GM19328 (cell line): ENCODE measurements around the gene IPCEF1.

Experiments used
- ATAC-seq: cut with Tn5 transposase; IDR thresholded peaks from one replicate; pipeline ENCODE4 v1.9.1; 2021; ENCODE audit warnings: mild to moderate bottlenecking, moderate library complexity; ENCODE audit not compliant: unreplicated experiment

Gene IPCEF1

GRCh38 chr6:154373971-154374370 is 17.4 kb upstream of the IPCEF1 start:
- no peak for ATAC-seq

GRCh38 chr6:154371281-154371680 is 14.7 kb upstream of the IPCEF1 start:
- ATAC-seq, result no peak

GRCh38 chr6:154370545-154370944 is 13.9 kb upstream of the IPCEF1 start:
- no peak for ATAC-seq

DNA sequence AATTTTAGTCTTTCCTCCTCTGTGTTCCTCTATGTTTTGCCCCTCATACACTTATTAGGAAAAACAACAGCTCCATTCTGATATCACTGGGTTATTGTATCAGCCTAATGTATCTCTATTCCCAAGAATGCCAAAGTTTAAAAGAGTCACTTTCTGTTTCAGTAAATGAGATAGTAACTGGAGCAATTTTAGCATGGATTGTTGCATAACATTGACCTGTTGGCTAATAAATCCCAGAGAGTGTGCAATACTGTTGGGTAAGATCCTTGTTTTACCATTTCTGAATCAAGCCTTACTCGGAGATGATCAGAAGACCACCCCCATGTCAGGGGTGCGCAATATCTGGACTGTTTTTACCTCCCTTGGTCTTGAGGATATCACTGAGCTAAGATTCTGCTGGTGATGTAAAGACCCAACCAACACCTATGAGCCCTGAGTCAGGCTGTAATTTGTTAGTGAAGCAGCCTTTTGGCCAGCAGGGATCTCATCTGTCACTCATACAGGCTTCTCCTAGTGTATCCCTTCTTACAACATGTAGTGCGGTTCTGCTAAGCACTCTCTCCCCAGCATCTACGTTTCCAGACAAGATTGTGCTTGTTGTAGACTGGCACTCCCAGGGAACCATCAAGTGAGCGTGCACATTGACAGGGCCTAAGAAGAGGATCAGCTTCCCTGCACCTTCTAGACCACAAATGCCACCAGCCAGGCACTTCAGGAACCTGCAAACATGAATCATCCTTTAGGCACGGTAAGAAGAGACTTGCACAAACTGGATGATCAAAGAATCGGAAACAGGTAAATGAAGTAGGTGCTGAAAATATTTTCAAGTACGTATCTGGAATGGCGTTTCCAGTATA is 11.5 kb upstream of the IPCEF1 start:
- ATAC-seq, result no peak

DNA sequence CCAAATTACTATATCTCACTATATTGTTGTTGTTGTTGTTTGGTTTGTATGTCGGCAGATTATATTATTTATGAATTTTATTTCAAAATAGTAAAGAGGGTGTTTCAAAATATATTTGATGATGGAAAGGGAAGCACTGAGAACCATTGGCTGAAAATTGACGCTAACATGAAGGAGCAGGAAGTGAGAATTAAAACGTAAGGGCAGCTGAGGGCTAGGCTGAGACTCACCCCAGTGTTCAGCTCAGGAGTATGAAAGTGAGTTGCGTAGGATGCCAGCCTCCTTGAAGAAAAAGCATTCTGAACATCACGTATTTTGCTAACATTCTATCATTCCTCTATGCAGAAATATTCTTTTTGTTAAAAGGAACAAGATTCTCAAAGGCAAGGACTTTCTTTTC is 10.7 kb upstream of the IPCEF1 start:
- no peak for ATAC-seq

GRCh38 chr6:154363821-154364220 is 7.2 kb upstream of the IPCEF1 start:
- no peak for ATAC-seq

DNA sequence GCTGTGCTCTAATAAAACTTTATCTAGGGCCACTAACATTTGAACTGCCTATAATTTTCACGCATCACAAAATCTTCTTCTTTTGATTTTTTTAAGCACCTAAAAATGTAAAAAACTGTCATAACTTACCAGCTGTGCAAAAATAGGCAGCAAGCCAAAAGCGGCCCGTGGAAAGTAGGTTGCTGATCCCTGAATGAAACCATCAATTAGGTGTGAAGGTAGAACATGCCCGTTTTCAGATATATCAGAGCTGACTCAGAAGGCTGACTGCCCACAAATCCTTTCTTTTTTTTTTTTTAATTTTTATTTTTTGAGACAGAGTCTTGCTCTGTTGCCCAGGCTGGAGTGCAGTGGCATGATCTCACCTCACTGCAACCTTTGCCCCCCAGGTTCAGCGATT is 4.9 kb upstream of the IPCEF1 start:
- ATAC-seq, result no peak

- no peak for ATAC-seq
These were observed 3.9 kb upstream of the IPCEF1 start for GRCh38 chr6:154360476-154360875.

DNA sequence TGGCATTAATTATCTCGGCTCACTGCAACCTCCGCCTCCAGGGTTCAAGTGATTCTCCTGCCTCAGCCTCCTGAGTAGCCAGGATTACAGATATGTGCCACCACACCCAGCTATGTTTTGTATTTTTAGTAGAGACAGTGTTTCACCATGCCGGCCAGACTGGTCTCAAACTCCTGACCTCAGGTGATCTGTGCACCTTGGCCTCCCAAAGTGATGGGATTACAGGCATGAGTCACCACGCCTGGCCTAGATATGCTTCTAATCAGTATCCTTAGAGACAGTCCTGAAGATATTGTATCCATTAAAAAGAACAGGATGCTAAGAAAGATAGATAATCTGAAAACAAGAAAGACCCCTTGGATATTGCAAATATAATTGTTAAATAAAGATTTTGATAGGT is 3.1 kb upstream of the IPCEF1 start:
- no peak for ATAC-seq

GRCh38 chr6:154359161-154359574 is 2.6 kb upstream of the IPCEF1 start:
- no peak for ATAC-seq

- ATAC-seq, result no peak
These were observed 1.5 kb upstream of the IPCEF1 start for GRCh38 chr6:154358019-154358545.

DNA sequence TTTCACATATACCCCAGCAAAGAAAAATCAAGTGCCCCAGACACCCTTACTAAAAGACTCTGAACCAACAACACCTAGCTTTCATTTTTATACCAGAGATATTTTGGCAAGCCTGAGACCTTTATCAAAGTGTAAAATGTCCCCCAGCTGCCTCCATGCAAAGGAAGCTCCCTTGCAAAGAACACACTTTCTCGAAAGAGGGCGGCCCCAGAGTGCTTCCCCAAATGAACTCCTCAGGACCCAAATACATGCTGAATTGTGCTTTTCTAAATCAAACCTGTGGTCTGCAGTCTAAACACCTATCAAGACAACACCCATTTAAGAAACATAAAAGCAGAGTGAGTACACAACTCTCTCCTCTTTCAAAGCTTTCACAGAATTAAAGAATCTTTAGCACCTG is 490 bp downstream of the IPCEF1 start:
- ATAC-seq, result no peak

- no peak for ATAC-seq
These were observed 2.3 kb downstream of the IPCEF1 start for GRCh38 chr6:154354265-154354777.

DNA sequence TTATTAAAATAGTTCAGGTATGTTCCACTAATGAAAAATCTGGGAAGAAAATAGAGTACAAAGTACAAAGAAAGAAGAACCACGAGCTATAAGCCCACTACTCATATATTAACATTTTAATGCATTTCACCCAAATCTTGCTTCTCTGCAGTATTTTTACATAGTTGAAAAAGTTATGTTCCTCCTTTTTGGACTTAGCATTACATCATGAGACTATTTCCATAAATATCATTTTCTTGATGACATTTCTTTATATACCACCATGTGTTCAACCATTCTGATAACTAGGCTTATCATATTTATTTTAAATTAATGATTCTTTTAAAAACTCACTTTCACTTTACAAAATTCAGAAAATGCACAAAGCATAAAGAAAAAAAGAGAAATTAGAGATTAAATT is 3.0 kb downstream of the IPCEF1 start:
- ATAC-seq, result no peak

- peak; percentile 55 for ATAC-seq
These were observed 3.6 kb downstream of the IPCEF1 start for GRCh38 chr6:154352898-154353585.

- ATAC-seq, result no peak
These were observed 6.3 kb downstream of the IPCEF1 start for GRCh38 chr6:154350293-154350692.

DNA sequence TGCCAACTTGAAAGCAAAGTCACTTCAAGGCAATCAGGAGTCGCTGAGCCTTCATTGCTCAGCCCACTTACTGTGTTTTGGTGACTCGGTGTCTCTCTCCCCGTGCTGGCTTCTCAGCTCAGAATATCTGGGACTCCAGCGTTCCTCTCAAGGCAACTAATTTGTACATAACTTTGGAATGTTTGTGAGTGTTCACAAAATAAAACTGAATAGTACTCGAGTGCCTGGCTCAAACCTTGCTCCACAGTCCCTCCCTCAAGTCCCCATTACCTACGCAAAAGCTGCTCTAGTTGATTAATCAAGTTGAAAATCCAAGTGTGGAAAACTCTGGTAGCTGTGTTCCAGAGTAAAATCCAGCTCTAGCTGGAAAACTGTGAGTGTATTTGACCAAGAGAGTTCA is 8.6 kb downstream of the IPCEF1 start:
- no peak for ATAC-seq

GRCh38 chr6:154345811-154346210 is 10.8 kb downstream of the IPCEF1 start:
- ATAC-seq, result no peak

GRCh38 chr6:154343473-154344308 is 12.9 kb downstream of the IPCEF1 start:
- ATAC-seq, result no peak

- no peak for ATAC-seq
These were observed 14.7 kb downstream of the IPCEF1 start for GRCh38 chr6:154341871-154342270.

- ATAC-seq, result no peak
These were observed 15.3 kb downstream of the IPCEF1 start for GRCh38 chr6:154341336-154341735.
